Measurements from ENCODE around the gene ARSG. TPM values are rescaled to one million over a fixed set of nuclear protein-coding genes. Genes with fewer than 3 reads are reported as not detected.

The ARSG gene
- total and polyA plus RNA-seq, 2 of the 13 experiments (the other 11 are each of a cell fraction or from before 2014, with no cell fraction given), result 3.7 to 15.2 TPM

GRCh38 chr17:68379692-68380677, 88.7 kb downstream of the ARSG start (continued):
- TF ChIP-seq ZNF441 (CRISPR knock-in tag; IDR thresholded peaks at IDR 0.05; ENCODE audit: borderline replicate concordance) (peak; percentile 83), HHEX (CRISPR knock-in tag; IDR thresholded peaks at IDR 0.05) (no peak), MEF2D (CRISPR knock-in tag; IDR thresholded peaks at IDR 0.05) (no peak), TEAD3 (CRISPR knock-in tag; optimal IDR thresholded peaks at IDR 0.05; ENCODE audit: borderline replicate concordance) (peak; percentile 63), ZNF143 (CRISPR knock-in tag; IDR thresholded peaks at IDR 0.05) (no peak), GFI1 (CRISPR knock-in tag; IDR thresholded peaks at IDR 0.05; ENCODE audit: borderline replicate concordance) (peak; percentile 77), ZKSCAN8 (CRISPR knock-in tag; IDR thresholded peaks at IDR 0.05; ENCODE audit: borderline replicate concordance) (no peak), RBM22 (optimal IDR thresholded peaks at IDR 0.05; ENCODE audit: low read length) (no peak), ARNT2 (CRISPR knock-in tag; IDR thresholded peaks at IDR 0.05; ENCODE audit: low read depth) (no peak), ZNF274 (CRISPR knock-in tag; IDR thresholded peaks at IDR 0.05) (no peak), TGIF2 (CRISPR knock-in tag; IDR thresholded peaks at IDR 0.05) (0 out of 2 replicates have a peak, but pooled peaks have one; percentile 27), NONO (IDR thresholded peaks at IDR 0.05) (no peak), NONO (CRISPR knock-in tag; conservative IDR thresholded peaks at IDR 0.05) (0 out of 2 replicates have a peak, but pooled peaks have one; percentile 11), MXD4 (CRISPR knock-in tag; IDR thresholded peaks at IDR 0.05) (no peak), KDM5A (IDR thresholded peaks at IDR 0.05; ENCODE audit: borderline replicate concordance, low read length) (no peak), ZNF296 (CRISPR knock-in tag; conservative IDR thresholded peaks at IDR 0.05) (no peak), ZNF570 (CRISPR knock-in tag; IDR thresholded peaks at IDR 0.05; ENCODE audit: borderline replicate concordance) (0 out of 2 replicates have a peak, but pooled peaks have one; percentile 20)
- TF ChIP-seq, protein P1, sequence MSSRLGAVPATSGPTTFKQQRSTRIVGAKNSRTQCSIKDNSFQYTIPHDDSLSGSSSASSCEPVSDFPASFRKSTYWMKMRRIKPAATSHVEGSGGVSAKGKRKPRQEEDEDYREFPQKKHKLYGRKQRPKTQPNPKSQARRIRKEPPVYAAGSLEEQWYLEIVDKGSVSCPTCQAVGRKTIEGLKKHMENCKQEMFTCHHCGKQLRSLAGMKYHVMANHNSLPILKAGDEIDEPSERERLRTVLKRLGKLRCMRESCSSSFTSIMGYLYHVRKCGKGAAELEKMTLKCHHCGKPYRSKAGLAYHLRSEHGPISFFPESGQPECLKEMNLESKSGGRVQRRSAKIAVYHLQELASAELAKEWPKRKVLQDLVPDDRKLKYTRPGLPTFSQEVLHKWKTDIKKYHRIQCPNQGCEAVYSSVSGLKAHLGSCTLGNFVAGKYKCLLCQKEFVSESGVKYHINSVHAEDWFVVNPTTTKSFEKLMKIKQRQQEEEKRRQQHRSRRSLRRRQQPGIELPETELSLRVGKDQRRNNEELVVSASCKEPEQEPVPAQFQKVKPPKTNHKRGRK (CRISPR knock-in tag; IDR thresholded peaks at IDR 0.05), result 0 out of 2 replicates have a peak, but pooled peaks have one; percentile 26
- TF ChIP-seq, protein P2, sequence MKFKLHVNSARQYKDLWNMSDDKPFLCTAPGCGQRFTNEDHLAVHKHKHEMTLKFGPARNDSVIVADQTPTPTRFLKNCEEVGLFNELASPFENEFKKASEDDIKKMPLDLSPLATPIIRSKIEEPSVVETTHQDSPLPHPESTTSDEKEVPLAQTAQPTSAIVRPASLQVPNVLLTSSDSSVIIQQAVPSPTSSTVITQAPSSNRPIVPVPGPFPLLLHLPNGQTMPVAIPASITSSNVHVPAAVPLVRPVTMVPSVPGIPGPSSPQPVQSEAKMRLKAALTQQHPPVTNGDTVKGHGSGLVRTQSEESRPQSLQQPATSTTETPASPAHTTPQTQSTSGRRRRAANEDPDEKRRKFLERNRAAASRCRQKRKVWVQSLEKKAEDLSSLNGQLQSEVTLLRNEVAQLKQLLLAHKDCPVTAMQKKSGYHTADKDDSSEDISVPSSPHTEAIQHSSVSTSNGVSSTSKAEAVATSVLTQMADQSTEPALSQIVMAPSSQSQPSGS (CRISPR knock-in tag; IDR thresholded peaks at IDR 0.05), result peak; percentile 76; the same call in 1 of the 2 replicates
- TF ChIP-seq, protein P3, sequence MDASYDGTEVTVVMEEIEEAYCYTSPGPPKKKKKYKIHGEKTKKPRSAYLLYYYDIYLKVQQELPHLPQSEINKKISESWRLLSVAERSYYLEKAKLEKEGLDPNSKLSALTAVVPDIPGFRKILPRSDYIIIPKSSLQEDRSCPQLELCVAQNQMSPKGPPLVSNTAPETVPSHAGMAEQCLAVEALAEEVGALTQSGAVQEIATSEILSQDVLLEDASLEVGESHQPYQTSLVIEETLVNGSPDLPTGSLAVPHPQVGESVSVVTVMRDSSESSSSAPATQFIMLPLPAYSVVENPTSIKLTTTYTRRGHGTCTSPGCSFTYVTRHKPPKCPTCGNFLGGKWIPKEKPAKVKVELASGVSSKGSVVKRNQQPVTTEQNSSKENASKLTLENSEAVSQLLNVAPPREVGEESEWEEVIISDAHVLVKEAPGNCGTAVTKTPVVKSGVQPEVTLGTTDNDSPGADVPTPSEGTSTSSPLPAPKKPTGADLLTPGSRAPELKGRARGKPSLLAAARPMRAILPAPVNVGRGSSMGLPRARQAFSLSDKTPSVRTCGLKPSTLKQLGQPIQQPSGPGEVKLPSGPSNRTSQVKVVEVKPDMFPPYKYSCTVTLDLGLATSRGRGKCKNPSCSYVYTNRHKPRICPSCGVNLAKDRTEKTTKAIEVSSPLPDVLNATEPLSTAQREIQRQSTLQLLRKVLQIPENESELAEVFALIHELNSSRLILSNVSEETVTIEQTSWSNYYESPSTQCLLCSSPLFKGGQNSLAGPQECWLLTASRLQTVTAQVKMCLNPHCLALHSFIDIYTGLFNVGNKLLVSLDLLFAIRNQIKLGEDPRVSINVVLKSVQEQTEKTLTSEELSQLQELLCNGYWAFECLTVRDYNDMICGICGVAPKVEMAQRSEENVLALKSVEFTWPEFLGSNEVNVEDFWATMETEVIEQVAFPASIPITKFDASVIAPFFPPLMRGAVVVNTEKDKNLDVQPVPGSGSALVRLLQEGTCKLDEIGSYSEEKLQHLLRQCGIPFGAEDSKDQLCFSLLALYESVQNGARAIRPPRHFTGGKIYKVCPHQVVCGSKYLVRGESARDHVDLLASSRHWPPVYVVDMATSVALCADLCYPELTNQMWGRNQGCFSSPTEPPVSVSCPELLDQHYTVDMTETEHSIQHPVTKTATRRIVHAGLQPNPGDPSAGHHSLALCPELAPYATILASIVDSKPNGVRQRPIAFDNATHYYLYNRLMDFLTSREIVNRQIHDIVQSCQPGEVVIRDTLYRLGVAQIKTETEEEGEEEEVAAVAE (CRISPR knock-in tag; IDR thresholded peaks at IDR 0.05; ENCODE audit: borderline replicate concordance), result no peak
